GM19467 (cell line): Measurements from ENCODE around the gene TIAM1.
"Not testable (repeated sequence)": the region's sequence is repeated elsewhere in the genome, so short reads cannot be mapped to it uniquely, and the experiment has no call there.

Experiments
- ATAC-seq: cut with Tn5 transposase; IDR thresholded peaks from one replicate; pipeline ENCODE4 v1.9.1; 2021; ENCODE audit warnings: mild to moderate bottlenecking, moderate library complexity; ENCODE audit not compliant: unreplicated experiment

The TIAM1 gene

DNA sequence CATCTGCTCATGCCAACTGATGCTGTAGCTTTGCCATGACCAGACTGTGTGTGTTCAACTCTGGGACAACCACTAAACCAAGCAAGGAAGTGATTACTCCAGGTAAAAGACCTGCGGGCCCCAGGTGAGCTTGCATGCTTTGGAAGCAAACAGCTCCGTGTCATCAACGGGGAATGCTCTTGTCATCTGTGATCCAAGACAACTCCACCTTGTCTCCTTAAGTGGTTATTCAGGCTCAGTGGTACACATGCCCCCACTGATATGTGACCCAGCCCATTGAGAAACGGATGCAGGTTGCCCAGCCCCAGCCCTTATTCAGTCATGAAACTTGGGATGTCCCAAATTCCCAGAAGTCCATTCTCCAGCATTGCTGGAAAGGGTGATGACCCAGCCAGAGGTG, 89.0 kb downstream of the TIAM1 start:
- no peak for ATAC-seq

- ATAC-seq, result no peak
Measured at GRCh38 chr21:31254131-31254530, 89.9 kb downstream of the TIAM1 start.

DNA sequence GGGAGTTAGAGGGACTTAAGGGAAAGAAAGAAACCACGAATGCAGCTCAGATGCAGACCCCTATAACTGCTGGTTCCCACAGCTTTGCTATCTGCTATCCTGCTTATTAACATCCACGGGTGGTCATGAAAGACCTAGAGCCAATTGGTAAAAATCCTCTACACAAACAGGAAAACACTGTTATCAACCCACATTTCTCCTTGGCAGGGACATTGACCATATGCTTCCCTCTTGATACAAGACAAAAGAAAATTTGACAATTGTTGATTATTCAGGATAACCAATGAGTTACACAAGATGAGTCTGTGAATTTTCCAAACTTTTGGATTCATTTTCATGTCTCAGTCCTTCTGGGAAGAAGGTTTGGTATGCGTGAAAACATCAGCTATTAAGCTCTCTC, 90.4 kb downstream of the TIAM1 start:
- no peak for ATAC-seq

DNA sequence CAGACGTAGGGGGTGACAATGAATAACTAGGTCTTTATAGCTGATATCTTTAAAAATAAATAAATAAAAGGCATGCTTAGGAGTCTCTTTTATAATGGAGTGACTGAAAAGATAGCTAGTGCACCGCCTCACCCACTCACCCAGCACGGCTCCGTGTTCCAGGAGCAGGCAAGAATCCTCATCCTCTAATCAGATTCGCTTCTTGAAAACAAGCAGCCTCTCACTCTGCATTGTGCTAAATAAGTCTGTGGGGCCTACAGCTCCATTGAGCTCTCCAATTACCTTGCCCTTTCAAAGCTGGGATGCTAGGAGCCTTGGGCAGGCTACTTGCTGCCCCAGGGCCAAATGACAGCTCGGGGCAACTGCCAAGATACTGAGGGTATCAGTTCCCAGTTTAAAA, 91.5 kb downstream of the TIAM1 start:
- no peak for ATAC-seq

GRCh38 chr21:31252091-31252490, 92.0 kb downstream of the TIAM1 start:
- no peak for ATAC-seq

GRCh38 chr21:31251686-31252085, 92.4 kb downstream of the TIAM1 start:
- ATAC-seq, result no peak

DNA sequence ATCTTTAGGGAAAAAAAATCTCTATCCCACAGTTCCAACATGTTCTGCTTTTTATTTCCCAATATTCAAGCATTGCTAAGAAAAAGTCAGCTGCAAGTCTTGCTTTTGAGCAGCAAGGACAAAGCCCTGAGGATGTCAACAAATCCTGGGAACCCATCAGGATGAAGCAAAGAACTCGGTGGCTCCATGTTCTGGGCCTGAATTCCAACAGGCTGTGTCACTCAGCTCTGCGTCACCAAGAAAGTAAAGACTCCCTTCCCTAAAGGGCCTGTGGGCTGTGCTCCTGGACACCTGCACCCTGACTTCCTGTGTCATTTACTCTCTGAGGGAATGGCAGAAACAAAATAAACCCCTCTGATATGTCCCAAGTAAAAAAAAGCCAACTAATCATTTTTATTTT, 95.5 kb downstream of the TIAM1 start:
- no peak for ATAC-seq

DNA sequence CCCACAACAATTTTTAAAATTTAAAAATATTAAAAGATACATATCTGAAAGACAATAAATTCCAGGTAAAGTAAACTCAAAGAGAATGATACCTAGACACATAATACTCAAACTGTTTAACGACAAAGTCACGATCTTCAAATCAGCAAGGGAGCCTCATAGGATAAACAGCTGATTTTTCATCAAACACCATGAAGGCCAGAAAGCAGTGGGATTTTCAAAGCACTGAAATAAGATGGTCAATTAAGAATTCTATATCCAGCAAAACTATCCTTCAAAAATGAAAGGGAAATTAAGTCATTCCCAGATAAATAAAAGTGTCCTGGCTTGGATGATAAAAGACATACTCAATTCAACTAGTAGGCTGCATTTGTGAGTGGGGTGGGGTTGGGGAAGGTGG, 100.5 kb downstream of the TIAM1 start:
- ATAC-seq, result no peak

DNA sequence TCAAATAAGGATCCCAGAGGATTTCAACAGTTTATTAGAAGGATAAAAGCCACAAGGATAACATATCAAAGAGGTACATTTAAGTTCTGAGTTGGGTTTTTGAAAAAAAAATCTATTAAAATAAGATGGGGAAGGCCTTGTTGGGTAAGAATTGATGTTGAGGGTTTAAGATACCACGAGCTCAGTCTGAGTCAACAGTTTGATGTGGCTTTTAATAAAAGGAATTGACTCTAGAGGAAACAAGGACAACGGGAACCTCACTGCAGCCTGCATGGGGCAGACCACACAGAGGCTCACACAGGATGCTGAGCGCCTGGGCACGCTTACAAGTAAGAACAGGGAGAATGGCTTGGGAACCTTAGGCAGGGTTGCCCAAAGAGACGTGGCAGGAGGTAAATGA, 107.5 kb downstream of the TIAM1 start:
- ATAC-seq, result no peak

DNA sequence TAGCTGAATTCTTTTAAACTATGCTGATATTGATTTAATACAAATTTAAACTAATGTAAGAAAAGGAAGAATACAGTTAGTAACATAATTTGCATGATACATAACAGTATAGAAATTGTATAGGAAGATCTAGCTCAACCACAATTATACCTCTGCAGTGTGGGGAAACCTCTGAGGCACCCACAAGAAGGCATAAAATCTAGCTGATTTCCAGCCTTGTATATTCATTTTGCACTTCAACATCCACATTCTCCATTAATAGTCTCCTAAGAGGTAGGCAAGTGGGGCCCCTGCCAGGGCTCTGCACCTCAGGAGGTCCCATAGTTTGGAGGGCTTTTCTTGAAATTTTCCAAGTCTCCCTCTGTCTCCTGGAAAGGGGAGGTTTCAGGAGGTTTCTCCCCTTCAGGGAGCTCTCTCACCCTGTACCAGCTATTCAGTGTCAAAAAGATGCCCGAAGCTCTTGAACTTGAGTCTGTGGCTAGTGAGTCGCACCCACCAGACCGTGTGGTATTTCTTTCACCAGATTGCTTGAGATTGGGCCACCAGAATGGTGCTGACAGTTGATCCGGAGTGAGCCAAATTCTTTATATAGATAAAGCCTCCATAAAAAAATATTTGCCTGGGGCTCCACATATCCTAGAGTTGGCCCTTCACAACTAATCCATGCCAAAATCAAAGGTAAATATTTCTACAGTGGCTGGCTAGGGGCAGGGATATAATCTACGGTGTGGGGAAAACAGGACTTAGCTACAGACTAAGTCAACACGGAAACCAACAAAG, 108.2 kb downstream of the TIAM1 start:
- ATAC-seq, result no peak

GRCh38 chr21:31234936-31235335, 109.1 kb downstream of the TIAM1 start:
- ATAC-seq, result no peak

DNA sequence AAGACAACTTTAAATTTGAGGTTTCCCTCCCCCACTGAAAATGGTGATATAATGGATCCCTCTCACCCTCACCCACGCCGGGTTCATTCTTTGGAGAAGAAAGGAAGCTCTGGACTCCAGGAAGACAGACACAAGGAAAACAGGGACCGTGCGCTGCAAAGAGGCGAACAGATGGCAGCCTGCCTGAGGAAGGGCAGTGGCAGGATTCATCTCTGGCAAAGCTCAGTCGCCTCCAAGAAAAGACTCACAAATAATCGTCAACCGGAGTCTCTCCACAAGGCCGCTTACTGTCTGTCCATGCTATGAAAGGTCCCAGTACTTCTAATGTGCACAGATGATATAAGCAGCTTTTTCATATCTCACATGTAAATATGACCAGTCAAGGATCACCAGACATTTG, 110.3 kb downstream of the TIAM1 start:
- ATAC-seq, result no peak

- no peak for ATAC-seq
Measured at GRCh38 chr21:31232344-31232743, 111.7 kb downstream of the TIAM1 start.

- ATAC-seq, result no peak
Measured at GRCh38 chr21:31230937-31231336, 113.1 kb downstream of the TIAM1 start.

- ATAC-seq, result not testable (repeated sequence)
Measured at GRCh38 chr21:31228723-31229122, 115.3 kb downstream of the TIAM1 start.

DNA sequence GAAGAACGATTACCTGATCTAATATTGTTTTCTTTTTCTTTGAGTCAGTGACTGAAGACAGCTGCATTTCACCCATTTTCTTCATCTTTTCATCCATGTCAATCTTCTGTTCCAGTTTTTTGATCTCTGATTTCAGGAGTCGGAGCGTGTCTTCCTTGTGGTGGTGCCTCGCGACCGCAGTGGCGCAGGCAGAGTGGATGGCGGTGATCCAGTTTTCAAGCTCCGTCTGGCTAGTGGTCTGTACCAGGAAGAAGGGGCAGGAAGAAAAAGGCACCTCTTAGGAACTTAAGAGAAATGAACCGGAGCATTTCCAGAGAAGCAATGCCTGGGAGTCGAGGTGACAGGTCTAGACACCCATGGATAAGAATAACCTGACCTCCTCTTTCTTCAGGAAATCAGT, 118.3 kb downstream of the TIAM1 start:
- ATAC-seq, result no peak

DNA sequence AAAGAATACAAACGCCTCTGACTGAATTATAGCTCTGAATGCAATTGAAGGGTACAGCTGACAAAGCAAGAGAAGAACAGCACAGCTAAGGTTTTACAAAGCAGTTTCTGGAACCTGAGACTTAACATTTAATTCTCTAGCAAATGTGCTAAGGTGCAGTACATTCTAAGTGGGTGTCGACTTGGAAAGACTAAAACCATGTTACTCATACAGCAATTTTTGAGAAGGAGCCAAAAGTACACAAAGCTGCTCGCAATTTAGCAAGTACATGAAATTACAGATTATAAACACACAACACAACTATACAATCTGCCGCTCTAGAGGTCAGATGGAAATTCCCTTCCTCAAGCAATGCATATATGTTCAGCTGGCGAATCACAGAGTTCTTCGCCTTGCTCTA, 121.9 kb downstream of the TIAM1 start:
- ATAC-seq, result no peak

GRCh38 chr21:31221043-31221442, 123.0 kb downstream of the TIAM1 start:
- ATAC-seq, result no peak

DNA sequence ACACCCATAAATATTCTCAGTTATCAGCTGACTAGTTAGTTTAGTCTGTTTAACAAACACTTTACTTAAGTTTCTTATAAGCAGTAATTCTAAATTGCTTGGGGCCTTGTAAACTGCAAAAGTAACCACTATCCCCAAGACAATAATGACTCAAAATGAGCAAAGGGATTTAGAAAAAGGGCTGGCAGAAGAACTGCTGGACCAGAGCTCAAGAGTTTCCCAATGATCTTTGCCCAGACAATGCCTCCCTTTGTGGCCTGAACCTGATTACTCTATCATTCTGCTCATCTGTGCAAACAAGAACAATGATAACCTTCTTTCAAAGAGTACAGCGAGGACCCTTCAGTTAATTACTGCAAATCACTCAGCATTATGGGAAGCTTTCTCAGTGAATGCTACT, 123.5 kb downstream of the TIAM1 start:
- ATAC-seq, result no peak

DNA sequence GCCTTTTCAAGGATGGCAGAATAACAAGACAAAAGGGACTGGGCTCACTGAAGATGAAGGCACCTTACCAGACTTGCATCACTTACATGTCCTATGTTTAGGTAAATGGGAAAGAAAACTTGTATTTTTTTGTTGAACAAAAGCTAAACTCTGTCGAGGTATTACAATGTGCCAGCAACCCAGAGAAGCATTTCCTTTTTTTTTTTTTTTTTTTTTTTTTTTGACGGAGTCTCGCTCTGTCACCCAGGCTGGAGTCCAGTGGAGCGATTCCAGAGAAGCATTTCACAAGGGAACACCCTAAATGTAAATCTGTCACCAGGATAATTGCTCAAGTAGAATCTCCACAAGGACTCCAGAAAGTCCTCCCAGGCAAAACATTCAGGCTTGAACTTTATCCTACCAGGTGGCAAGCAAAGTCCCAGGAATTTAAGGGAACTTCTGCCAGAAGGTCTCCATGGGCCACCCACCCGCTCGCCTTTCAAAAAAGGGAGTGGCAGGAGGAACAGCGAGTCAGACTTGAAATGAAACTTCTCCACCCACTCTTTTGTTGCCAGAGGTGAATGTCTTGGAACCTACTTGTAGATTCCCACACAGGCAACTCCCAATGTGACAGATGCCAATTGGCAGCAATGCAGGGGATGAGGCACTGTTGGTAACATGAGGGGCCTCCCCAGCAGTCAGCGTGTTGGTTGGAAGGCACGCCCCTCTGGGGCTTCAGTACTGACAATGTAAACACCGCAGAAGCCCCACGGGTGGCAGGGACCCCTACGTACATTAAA, 125.0 kb downstream of the TIAM1 start:
- ATAC-seq, result no peak

GRCh38 chr21:31216206-31216605, 127.9 kb downstream of the TIAM1 start:
- ATAC-seq, result no peak

DNA sequence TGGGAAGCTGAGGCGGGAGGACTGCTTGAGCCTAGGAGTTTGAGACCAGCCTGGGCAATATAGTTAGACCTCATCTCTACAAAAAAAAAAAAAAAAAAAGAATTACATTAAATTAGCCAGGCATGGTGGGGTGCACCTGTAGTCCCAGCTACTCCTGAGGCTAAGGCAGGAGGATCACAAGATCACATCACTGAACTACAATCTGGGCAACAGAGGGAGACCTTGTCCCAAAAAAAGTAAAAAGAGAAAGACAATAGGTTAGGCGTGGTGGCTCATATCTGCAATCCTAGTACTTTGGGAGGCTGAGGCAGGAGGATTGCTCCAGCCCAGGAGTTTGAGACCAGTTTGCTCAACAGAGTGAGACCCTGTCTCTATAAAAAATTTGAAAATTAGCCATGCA, 130.3 kb downstream of the TIAM1 start:
- ATAC-seq, result no peak
